HAP-1 (cell line): Measurements from ENCODE around the gene STARD3.
A peak's percentile ranks its signal among the peaks of the same experiment; 100 is the strongest.

Experiments used
- DNase-seq, 2 experiments: peaks; one replicate each; pipeline ENCODE4 v3.0.0-alpha.2; 2016 to 2020; ENCODE audit warnings: low spot score in 2 of 2
- H3K27me3 ChIP-seq: fragments of 250-450 bp; sonication (Bioruptor Pico); 2 replicates; pipeline ENCODE4 v1.5.1; 2020; ENCODE audit warnings: low read depth, mild to moderate bottlenecking, moderate library complexity
- H3K36me3 ChIP-seq: fragments of 250-450 bp; sonication (Bioruptor Pico); replicated peaks from 2 replicates; pipeline ENCODE4 v1.5.1; 2020; ENCODE audit warnings: mild to moderate bottlenecking
- H3K4me1 ChIP-seq: fragments of 250-450 bp; sonication (Bioruptor Pico); 2 replicates; pipeline ENCODE4 v1.5.1; 2020; ENCODE audit warnings: mild to moderate bottlenecking
- H3K4me3 ChIP-seq: fragments of 250-450 bp; sonication (Bioruptor Pico); 2 replicates; pipeline ENCODE4 v1.5.1; 2020; ENCODE audit warnings: mild to moderate bottlenecking, moderate library complexity
- H3K9me3 ChIP-seq: fragments of 250-450 bp; sonication (Bioruptor Pico); 2 replicates; pipeline ENCODE4 v1.5.1; 2020; ENCODE audit warnings: mild to moderate bottlenecking, moderate library complexity
- in situ Hi-C: fragments of 300-500 bp; cut with MboI; formaldehyde crosslinking; loops from 3 replicates; pipeline ENCODE4 v1.14.3; 2020; ENCODE audit warnings: low sequenced_read_pairs, inconsistent platforms, mixed read lengths

The STARD3 gene

GRCh38 chr17:39631403-39631802, 5.5 kb upstream of the STARD3 start:
- Histone ChIP-seq H3K4me1 (no peaks in the 10 kb centered on the region), H3K27me3 (peaks cover 3% of the 10 kb centered on the region; the same call in 1 of the 2 replicates), H3K4me3 (no peak overlapping the region), H3K9me3 (no peaks in the 10 kb centered on the region), H3K36me3 (no peaks in the 10 kb centered on the region)
- no peak for DNase-seq
- in situ Hi-C loops: no loop called here

GRCh38 chr17:39632153-39632941, 4.6 kb upstream of the STARD3 start:
- Histone ChIP-seq H3K36me3 (no peaks in the 10 kb centered on the region), H3K9me3 (no peaks in the 10 kb centered on the region), H3K27me3 (peaks cover 3% of the 10 kb centered on the region; the same call in 1 of the 2 replicates), H3K4me1 (no peaks in the 10 kb centered on the region), H3K4me3 (no peak overlapping the region)
- no peak for DNase-seq
- in situ Hi-C loops: no loop called here

GRCh38 chr17:39633570-39634183, 3.3 kb upstream of the STARD3 start:
- in situ Hi-C loops: no loop called here

GRCh38 chr17:39634384-39634871, 2.5 kb upstream of the STARD3 start:
- Histone ChIP-seq H3K36me3 (no peaks in the 10 kb centered on the region), H3K4me1 (peaks cover 7% of the 10 kb centered on the region), H3K9me3 (no peaks in the 10 kb centered on the region), H3K27me3 (peaks cover 3% of the 10 kb centered on the region; the same call in 1 of the 2 replicates), H3K4me3 (no peak overlapping the region)
- in situ Hi-C loops: no loop called here
- peak; percentile 35 to 61 for DNase-seq

More at GRCh38 chr17:39633570-39634183, 3.3 kb upstream of the STARD3 start:
- no peak for DNase-seq
- Histone ChIP-seq H3K4me1 (peaks cover 7% of the 10 kb centered on the region), H3K27me3 (peaks cover 3% of the 10 kb centered on the region; the same call in 1 of the 2 replicates), H3K4me3 (no peak overlapping the region), H3K36me3 (no peaks in the 10 kb centered on the region), H3K9me3 (no peaks in the 10 kb centered on the region)

- Histone ChIP-seq H3K4me1 (peaks cover 7% of the 10 kb centered on the region), H3K27me3 (no peaks in the 10 kb centered on the region), H3K4me3 (no peak overlapping the region), H3K9me3 (no peaks in the 10 kb centered on the region), H3K36me3 (no peaks in the 10 kb centered on the region)
- in situ Hi-C loops: no loop called here
- no peak for DNase-seq
Observed at GRCh38 chr17:39635614-39636176, 1.2 kb upstream of the STARD3 start.

- H3K4me1 ChIP-seq: peaks cover 7% of the 10 kb centered on the region
- in situ Hi-C loops: no loop called here
- H3K36me3 ChIP-seq: no peaks in the 10 kb centered on the region
- no peaks in the 10 kb centered on the region for H3K9me3 ChIP-seq
- H3K4me3 ChIP-seq: peak overlapping the region; percentile 89
- H3K27me3 ChIP-seq: no peaks in the 10 kb centered on the region
- no peak for DNase-seq
Observed at GRCh38 chr17:39636587-39636926, 387 bp upstream of the STARD3 start.

GRCh38 chr17:39638317-39638716, 1.4 kb downstream of the STARD3 start:
- Histone ChIP-seq H3K36me3 (no peaks in the 10 kb centered on the region), H3K4me3 (peak overlapping the region; percentile 89), H3K27me3 (no peaks in the 10 kb centered on the region), H3K9me3 (no peaks in the 10 kb centered on the region), H3K4me1 (peaks cover 7% of the 10 kb centered on the region)
- DNase-seq: no peak
- in situ Hi-C loops: no loop called here

- Histone ChIP-seq H3K9me3 (no peaks in the 10 kb centered on the region), H3K36me3 (no peaks in the 10 kb centered on the region), H3K4me3 (no peak overlapping the region), H3K27me3 (no peaks in the 10 kb centered on the region), H3K4me1 (peaks cover 7% of the 10 kb centered on the region)
- in situ Hi-C loops: no loop called here
- DNase-seq: no peak
Observed at GRCh38 chr17:39639043-39639442, 2.1 kb downstream of the STARD3 start.

- H3K4me3 ChIP-seq: no peak overlapping the region
- H3K36me3 ChIP-seq: no peaks in the 10 kb centered on the region
- H3K27me3 ChIP-seq: no peaks in the 10 kb centered on the region
- H3K4me1 ChIP-seq: peaks cover 7% of the 10 kb centered on the region
- no peaks in the 10 kb centered on the region for H3K9me3 ChIP-seq
- in situ Hi-C loops: no loop called here
- DNase-seq: no peak
Observed at GRCh38 chr17:39639566-39640458, 2.9 kb downstream of the STARD3 start.

GRCh38 chr17:39640591-39641031, 3.7 kb downstream of the STARD3 start:
- H3K4me3 ChIP-seq: no peak overlapping the region
- H3K9me3 ChIP-seq: no peaks in the 10 kb centered on the region
- in situ Hi-C loops: no loop called here
- no peak for DNase-seq
- peaks cover 7% of the 10 kb centered on the region for H3K4me1 ChIP-seq
- H3K36me3 ChIP-seq: no peaks in the 10 kb centered on the region
- no peaks in the 10 kb centered on the region for H3K27me3 ChIP-seq

GRCh38 chr17:39641097-39641496, 4.2 kb downstream of the STARD3 start:
- Histone ChIP-seq H3K4me3 (no peak overlapping the region), H3K27me3 (no peaks in the 10 kb centered on the region), H3K36me3 (no peaks in the 10 kb centered on the region), H3K4me1 (peaks cover 7% of the 10 kb centered on the region), H3K9me3 (no peaks in the 10 kb centered on the region)
- in situ Hi-C loops: no loop called here
- DNase-seq: no peak

- Histone ChIP-seq H3K9me3 (no peaks in the 10 kb centered on the region), H3K4me1 (peaks cover 7% of the 10 kb centered on the region), H3K36me3 (no peaks in the 10 kb centered on the region), H3K4me3 (no peak overlapping the region), H3K27me3 (no peaks in the 10 kb centered on the region)
- no peak for DNase-seq
- in situ Hi-C loops: no loop called here
Observed at GRCh38 chr17:39641883-39642282, 4.9 kb downstream of the STARD3 start.

- in situ Hi-C loops: no loop called here
- Histone ChIP-seq H3K36me3 (no peaks in the 10 kb centered on the region), H3K4me1 (peaks cover 7% of the 10 kb centered on the region), H3K4me3 (no peak overlapping the region), H3K27me3 (no peaks in the 10 kb centered on the region), H3K9me3 (no peaks in the 10 kb centered on the region)
- no peak for DNase-seq
Observed at GRCh38 chr17:39642291-39643074, 5.5 kb downstream of the STARD3 start.
